Astrocyte (in vitro differentiated cells and primary cell): ENCODE measurements around the gene BRD8.

Experiments used
- CTCF ChIP-seq: IDR thresholded peaks from 2 replicates; pipeline ENCODE4 v1.5.1; 2011; ENCODE audit warnings: low read depth, mild to moderate bottlenecking, inconsistent platforms, low read length, moderate library complexity; ENCODE audit not compliant: insufficient read depth
- EZH2 ChIP-seq: IDR thresholded peaks from 2 replicates; pipeline ENCODE4 v1.6.1; 2012; ENCODE audit warnings: mild to moderate bottlenecking, low read length, inconsistent platforms; ENCODE audit not compliant: insufficient read depth

- TF ChIP-seq EZH2 (no peak), CTCF (no peak)
These were observed 48.5 kb upstream of the BRD8 start for GRCh38 chr5:138226910-138227309.
